Raji (cell line): ENCODE measurements around the gene TWF2.

Experiments
- POLR2A ChIP-seq: IDR thresholded peaks from 2 replicates; pipeline ENCODE4 v1.6.1; 2011; ENCODE audit warnings: low read depth, low read length, control low read depth; ENCODE audit not compliant: insufficient read depth

TWF2 gene

DNA sequence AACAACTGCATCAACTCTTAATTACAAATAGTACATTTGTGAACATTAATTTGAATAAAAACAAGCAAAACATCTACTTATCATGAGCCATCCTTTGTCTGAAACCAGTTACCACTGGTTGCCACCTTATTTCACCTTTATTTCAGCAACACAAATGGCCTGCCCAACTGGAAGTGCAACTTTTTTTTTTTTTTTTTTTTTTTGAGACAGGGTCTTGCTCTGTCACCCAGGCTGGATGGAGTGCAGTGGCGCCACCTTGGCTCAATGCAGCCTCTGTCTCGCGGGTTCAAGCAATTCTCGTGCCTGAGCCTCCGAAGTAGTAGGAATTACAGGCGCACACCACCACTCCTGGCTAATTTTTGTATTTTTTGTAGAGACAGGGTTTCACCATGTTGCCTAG, 26.4 kb upstream of the TWF2 start:
- no peak for TF ChIP-seq POLR2A

DNA sequence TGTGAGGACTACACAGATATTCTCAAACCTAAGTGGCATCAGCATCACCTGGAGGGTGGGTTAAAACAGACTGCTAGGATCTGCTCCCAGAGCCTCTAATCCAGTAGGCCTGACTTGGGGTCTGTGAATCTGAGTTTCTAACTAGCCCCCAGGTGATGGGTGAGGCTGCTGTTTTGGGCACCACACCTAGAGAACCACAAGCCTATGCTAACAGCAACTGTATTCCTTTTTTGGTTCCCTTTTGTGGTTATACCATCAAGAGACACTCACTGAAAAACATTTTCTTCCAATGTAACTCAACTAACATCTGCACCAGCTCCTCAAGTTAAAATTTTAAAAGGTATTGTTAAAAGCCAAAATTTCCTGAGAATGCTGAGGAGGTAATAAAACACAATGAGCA, 23.5 kb upstream of the TWF2 start:
- no peak for TF ChIP-seq POLR2A

DNA sequence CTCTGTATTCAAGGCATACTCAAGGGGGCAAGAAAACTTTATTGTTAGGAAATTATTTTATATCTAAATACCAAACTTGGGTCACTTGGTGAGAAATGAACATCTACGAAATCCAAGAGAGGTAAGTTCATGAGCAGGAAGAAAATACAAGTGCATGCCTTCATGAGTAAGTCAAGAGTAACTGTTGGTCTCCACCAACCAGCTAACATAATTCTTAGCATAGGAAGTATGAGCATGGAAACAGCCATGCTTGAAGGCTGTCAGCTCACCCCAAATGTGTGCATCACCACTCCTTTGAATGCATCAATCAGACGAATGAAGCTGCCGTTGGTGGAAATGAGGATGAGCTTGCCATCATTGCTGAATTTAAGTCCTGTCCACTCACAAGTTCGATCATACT, 20.5 kb upstream of the TWF2 start:
- TF ChIP-seq POLR2A = no peak

DNA sequence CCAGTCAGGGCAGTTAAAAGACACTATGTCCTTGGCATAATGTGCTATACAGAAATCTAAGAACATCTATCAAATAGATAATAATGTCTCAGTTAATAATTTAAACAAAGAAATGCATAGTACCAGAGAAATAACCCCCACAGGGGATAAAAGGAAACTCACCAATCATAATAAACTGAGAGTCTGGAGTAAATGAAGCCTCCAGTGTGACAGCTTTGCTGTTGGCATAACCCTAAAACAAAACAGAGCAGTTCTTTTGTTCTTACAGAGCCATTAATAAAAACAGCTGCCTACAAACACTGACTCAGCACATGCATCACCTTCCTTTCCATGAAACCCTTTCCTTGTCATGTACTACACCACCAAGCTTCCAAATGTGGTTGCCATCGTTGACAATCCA, 20.1 kb upstream of the TWF2 start:
- TF ChIP-seq POLR2A = no peak

DNA sequence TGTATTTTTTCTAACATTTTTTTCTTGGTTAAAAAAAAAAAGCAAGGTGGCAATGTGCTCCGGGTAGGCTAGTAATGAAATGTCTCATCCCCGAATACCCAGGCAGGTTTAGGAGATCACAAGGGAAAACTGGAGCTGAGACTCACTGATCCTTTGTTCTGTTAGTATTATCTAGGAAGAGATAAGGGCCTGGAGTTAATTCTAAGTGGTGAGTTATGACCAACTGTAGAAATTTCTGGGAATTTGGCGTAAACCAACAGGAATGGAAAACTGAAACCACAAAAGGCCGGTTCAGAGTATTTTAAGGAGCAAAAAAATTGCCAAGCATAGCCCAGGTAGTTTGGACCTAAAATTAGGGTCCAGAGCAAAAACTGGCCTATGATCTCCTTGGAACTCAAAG, 19.0 kb upstream of the TWF2 start:
- TF ChIP-seq POLR2A = no peak

DNA sequence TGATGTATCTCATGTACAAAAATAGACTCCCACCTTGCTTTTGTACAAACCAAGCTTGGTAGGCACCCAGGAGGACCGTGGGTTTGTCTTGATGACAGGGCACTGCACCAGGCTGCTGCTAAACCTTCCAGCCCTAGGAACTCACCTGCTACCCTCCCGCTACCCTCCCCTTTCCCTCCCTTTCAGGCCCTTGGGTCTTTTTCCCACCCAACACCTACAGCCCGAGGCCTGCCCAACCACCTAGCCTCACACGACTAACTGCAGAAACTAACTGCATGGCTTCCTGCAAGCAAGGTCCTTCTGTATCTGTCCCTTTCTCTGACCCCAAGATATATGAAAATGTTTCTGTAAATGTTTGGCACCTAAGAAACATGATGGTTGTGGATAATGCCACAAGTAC, 17.7 kb upstream of the TWF2 start:
- no peak for TF ChIP-seq POLR2A

DNA sequence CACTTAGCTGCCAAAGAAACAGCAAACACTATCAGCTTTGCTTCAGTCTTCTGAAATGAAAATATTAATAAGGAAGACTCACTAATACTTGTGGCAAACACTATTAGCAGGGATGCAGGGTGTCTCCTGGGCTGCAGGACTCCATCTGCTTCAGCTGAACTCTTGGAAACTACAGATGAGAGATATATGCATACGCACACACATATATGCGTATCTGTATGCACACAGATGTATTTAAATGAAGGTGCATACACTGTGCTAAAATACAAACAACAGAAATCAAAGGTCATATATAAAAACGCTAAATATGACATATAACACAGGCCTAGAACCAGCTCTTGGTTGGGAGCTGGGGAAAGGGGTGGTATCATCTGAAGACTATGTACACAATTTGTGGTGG, 17.2 kb upstream of the TWF2 start:
- no peak for TF ChIP-seq POLR2A

DNA sequence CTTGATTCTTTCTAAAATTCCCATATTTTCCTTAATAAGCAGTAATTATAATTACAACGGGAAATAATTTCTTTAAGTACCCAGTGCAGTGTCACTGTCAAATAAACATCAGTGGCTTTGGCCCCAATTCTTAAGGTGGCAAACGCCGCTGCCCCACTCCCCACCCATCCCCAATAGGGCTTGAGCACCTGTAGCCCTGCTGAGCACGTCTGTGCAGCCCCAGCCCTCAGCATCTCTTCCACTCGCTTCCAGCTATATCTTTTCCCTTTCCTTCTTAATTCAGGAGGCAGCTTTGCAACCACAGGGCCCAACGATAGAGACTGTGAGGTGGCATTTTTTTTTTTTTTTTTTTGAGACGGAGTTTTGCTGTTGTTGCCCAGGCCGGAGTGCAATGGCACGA, 15.7 kb upstream of the TWF2 start:
- no peak for TF ChIP-seq POLR2A

DNA sequence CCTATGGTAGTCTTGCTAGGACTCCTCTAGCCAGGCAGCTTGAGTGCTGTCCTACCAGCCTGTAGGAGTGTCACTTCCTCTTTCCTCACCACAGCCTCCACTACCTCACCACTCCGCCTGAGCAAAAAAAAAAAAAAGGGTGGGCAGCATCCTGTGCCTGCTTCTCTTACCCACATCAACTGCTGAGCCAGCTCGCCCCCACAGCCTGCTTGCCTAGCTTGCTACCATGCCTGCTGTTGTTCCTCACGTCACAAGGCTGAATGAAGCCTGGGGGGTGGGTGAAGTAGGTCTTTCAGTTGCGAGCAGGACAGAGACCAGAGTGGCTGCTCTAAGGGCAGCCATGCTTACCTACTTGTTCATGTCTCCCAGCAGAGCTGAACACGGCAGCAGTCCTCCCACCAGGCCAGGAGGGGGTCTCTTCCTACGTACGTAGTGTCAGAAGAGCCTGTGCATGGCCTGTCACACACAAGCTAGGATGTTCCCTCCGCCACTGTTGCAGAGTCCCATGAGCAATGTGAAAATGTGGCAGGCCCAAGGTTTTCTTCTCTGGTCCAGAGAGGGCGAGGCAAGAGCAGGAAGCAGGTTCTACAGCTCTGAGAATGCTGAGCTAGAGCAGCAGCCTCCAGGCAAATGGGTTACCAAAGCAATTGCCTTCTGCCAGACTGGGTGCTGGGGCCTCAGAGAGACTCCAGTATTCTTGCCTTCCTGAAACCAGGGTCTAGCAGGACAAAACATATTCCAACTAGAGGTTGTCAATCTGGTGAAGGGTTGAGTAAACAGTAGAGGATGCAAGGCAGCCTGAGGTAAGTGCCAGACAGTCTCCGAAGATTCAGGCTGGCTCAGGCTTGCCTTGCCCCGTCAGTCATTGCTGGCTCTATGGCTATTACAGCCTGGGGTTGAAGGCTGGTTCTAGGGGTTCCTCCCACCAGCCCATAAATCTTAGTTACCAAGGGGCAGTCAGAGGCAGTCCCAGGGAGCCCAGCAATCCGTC, 14.7 kb upstream of the TWF2 start:
- no peak for TF ChIP-seq POLR2A

DNA sequence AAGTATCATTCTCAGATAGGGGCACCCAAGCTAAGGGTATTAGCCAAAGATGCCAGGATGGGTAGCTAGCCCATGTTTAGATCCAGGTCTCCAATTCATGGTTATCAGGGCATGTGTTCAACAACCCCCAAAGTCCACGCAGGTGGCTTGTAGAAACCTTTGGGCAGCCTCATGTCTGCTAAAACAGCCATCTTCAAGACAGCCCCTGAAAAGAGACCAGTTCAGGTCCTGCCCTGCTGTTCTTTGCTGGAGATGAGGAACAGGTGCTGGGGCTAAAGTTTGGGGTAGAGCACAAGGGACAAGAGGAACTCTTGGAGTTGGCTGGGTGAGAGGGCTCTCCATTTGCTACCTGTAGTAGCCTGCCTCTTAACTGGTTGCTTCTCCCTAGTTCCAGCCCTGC, 11.2 kb upstream of the TWF2 start:
- TF ChIP-seq POLR2A = no peak

DNA sequence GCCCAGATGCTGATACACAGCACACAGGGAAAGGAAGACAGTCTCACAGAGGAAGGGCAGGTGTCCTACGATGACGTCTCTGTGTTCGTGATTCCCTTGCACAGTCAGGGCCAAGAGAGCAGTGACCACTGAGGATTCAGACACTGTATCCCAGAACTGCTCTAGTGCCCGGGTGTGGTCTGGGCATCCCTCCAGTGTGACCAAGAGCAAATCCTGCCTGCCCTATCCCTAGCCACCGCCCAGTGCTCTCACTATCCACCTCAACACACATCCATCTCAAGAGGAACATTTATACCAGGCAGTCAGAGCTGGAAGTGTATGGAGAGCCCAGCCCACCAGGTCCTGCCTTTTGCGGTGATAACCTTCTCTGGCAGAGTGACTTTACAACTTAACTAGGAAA, 10.7 kb upstream of the TWF2 start:
- TF ChIP-seq POLR2A = no peak

DNA sequence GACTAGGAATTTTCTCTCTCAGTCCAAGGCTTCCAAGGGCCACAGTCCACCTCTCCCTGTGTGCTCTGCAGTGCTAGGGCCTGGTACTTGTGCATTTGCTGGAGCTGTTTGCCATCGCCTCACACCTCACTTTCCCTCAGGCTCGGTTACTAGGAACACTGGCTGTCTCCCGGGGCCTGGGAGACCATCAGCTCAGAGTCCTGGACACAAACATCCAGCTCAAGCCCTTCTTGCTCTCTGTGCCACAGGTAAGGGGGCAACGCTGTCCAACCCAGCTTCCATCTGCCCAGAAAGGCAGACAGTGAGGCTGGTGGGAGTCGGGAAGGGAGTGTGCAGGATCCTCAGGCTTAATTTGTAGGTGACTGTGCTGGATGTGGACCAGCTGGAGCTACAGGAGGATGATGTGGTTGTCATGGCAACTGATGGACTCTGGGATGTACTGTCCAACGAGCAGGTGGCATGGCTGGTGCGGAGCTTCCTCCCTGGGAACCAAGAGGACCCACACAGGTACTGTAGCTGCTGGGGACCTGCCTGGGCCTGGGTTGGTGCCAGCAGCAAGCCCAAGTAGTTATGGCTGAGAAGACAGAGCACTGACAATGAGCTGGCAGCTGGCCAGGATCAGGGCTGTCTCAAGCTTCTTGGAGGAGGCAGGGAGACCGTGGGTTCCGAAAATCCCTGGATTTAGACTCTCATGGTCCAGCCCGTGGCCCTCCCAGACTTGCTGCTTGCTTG, 10.0 kb upstream of the TWF2 start:
- TF ChIP-seq POLR2A = no peak

DNA sequence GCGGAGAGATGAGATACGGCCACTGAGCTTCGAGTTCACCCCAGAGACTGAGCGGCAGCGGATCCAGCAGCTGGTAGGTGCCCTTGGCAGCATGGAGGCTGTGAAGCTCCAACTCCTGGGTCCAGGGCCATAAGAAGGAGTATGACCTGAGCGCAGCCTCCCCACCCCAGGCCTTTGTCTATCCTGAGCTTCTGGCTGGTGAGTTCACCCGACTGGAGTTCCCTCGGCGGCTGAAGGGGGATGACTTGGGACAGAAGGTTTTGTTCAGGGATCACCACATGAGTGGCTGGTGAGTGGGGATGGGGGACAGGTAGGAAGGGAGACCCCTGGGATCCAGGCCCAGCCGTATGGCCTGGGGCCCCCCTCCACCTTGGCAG, 9.2 kb upstream of the TWF2 start:
- no peak for TF ChIP-seq POLR2A

DNA sequence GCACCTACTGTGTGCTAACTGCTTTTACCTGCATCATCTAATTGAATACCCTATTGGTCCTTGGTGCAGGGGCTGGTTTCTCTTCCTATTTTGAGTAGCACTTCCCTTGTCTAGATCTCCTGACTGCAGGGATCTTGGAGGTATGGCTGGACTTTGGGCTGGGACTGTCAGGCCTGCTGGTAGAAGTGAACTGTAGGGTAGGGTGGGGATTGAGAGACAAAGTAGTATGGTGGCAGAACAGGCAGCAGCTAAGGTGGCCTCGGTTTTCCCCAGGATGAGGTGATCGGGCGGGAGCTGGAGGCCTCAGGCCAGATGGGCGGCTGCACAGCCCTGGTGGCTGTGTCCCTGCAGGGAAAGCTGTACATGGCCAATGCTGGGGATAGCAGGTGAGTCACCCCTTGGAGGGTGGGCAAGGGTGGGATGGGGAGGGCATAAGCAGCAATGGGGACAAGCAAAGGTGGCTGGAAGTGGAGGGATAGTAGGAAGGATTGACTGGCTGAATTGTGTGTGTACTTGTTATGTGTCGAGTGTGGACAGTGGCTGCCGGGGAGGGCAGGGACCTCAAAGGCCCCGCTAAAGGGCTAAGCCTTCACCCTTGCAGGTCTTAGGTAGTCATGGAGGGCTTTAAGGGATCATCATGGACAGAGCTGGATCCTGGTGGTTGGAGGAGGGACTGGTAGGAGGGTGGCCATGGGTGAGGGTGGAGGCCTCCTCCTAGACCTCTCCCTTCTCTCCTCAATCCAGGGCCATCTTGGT, 8.6 kb upstream of the TWF2 start:
- no peak for TF ChIP-seq POLR2A

DNA sequence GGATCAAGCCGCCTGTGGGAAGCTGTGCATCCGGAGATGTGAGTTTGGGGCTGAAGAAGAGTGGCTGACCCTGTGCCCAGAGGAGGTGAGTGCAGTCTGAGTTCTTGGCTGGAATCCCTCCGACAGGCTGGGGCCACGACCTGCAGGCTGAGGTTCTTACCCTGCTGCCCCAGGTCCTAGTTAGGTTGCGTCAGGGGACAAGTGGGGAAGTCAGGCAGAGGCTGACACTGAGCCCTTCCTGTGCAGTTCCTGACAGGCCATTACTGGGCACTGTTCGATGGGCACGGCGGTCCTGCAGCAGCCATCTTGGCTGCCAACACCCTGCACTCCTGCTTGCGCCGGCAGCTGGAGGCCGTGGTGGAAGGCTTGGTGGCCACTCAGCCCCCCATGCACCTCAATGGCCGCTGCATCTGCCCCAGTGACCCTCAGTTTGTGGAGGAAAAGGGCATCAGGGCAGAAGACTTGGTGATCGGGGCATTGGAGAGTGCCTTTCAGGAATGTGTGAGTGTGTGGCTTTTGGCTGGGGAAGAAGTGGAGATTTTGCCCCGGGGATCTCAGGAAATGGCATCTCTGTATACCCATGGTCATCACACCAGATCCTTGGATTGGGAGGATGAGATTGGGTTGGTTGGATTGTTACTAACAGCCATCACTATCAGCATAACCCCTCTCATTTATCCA, 7.9 kb upstream of the TWF2 start:
- no peak for TF ChIP-seq POLR2A
